GM21367 (cell line): ENCODE data around the gene ZFYVE19.

Experiments
- ATAC-seq: cut with Tn5 transposase; IDR thresholded peaks from one replicate; pipeline ENCODE4 v1.9.1; 2021; ENCODE audit not compliant: unreplicated experiment

Gene ZFYVE19, protein sequence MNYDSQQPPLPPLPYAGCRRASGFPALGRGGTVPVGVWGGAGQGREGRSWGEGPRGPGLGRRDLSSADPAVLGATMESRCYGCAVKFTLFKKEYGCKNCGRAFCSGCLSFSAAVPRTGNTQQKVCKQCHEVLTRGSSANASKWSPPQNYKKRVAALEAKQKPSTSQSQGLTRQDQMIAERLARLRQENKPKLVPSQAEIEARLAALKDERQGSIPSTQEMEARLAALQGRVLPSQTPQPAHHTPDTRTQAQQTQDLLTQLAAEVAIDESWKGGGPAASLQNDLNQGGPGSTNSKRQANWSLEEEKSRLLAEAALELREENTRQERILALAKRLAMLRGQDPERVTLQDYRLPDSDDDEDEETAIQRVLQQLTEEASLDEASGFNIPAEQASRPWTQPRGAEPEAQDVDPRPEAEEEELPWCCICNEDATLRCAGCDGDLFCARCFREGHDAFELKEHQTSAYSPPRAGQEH

DNA sequence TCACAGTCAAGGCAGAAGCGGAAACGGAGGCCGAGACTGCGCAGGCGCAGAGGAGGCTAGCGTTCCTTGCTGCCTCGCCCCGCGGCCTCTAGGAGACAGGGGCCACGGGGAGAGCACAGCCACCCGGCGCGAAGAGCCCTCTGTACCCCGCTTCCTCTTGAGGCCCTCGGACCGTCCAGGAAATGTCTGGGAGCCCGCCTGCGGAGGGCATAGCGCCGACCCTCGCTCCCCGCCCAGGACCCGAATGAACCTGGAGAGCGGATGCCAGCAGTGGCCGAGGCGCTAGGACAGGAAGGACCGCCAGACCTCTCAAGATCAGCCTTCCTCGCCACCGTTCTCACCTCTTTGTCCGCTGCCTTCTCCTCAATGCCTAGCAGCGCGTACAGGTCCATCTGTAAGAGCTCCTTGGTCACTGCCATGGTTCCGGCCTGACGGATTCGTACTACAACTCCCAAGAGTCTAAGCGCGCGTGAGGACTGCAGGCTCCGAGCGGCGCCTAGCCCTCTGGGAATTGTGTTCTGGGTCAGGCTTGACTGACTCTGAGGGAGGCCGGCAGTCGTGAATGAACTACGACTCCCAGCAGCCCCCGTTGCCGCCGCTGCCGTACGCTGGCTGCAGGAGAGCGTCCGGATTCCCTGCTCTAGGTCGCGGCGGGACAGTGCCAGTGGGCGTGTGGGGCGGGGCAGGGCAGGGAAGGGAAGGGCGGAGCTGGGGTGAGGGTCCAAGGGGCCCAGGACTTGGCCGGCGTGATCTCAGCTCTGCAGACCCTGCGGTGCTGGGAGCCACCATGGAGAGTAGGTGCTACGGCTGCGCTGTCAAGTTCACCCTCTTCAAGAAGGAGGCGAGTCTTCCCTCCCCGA is at the start of gene ZFYVE19, which contains the start of gene DNAJC17:
Gene ZFYVE19, plus strand, starts transcription at position 62 of the 860 bp plus-strand sequence. Its CDS starts 501 bp downstream, at position 563.
Gene DNAJC17, minus strand, starts transcription at position 446 of the 860 bp plus-strand sequence. Its CDS starts 27 bp downstream, at position 419.
- ATAC-seq: peak; percentile 83

DNA sequence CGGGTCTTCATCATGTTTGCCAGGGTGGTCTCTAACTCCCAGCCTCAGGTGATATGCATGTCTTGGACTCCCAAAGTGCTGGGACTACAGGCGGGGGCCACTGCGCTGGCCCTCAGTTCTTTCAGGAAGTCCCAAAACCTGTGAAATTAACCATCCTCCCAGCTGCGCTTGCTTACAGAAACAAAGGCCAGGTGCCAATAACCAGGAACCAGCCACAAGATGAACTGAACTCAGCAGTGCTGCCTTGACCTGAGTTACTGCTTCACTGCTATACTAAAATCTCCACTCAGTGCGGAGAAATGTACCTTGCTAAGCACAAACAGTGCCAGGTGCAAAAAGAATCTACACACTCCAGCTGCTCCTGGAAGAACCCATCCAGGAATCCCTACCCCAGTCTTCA is 46.9 kb upstream of the ZFYVE19 start:
- ATAC-seq: no peak

DNA sequence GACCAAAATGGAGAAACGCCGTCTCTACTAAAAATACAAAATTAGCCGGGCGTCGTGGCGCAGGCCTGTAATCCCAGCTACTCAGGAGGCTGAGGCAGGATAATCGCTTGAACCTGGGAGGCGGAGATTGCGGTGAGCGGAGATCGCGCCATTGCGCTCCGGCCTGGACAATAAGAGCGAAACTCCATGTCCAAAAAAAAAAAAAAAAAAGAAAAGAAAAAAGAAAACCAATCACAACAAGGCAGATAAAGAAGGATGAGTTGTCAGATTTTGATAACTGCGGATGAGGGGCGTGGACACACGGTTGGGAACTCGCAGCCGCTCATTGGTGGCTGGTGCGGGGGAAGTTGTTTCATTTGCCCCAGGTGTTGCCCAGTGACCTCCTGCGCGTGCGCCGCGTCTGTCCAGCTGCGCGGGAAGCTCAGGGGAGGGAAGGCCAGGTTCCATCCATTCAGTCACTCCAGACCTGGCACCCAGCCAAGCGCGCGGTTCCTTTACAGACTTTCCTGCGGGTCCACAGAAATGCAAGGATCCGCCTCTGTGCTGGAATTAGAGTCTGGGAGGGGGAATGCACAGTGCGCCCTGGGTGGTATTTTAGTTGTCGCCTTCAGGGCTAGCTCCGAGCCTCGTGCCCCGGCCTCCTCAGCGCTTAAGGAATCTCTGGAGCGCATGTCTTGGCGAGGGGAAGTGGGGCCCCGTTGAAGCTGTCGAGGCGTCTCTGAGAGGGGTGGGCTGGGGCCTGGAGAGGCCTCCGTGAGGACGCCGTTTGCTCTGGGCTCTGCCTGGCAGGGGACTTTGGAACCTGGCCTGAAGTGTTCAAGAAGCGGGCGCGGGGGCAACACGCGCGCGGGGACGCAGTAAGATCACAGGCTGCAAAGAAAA is 43.7 kb upstream of the ZFYVE19 start:
- ATAC-seq: no peak

DNA sequence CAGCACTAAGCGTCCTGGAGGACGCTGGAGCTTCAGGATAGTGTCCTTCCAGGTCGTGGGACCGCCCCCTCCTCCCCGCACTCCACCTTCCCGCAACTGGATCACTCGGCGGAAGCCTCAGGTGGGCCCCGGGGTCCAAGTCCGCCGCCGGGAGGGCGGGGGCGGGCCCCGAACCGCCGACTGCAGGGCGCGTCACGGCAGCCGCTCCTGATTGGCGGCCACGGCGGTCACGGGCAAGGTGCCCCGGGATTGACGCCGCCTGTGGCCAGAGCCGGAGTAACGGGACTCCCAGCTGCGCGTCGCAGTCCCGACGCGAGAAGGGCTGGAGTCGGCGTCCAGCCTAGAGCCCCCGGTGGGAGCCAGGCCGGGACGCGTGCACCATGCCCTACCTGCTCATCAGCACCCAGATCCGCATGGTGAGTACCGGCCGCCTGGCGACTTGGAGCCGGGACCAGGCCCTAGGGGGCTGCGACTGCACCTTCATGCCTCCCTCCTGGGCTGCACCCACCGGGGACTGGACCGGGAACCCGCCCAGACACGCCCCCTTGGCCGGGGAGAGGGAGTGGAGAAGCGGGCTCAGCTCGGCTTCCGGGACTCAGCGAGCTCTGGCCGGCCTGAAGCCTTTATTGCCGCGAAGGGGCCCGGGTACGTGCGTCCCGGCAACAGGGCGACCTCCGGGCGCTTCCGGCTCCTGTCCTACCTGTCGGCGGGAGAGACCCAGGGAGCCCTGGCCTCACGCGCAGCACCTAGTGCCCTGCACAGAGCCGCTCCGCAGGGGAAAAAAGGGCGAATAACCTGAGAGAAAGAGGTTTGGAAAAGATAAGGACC is 42.9 kb upstream of the ZFYVE19 start, which contains the start of gene GCHFR:
Gene GCHFR, plus strand, starts transcription at position 268 of the 828 bp plus-strand sequence. Its CDS starts 113 bp downstream, at position 381.
- peak; percentile 49 for ATAC-seq

DNA sequence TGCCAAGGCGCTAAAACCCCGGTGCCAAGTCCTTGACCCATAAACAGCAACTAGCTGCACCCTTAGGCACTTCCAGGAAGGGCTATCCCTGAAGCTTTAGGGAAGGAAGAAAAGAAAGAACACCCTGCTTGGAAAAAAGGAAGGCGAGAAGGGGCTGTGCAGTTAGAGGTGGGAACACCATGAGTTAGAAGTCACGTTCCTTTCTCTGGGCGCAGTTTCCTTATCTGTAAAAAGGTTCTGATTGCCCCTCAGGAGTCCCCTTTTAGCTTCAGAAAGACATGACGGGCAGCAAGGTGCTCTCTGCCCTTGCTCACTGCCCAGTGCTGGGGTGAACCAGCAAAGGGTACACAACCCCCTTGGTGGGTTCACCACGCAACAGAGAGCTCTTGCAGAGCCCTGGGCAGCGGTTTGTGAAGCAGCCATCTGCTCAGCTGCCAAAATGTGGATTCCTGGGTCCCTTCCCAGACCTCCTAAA is 42.2 kb upstream of the ZFYVE19 start:
- ATAC-seq: no peak

DNA sequence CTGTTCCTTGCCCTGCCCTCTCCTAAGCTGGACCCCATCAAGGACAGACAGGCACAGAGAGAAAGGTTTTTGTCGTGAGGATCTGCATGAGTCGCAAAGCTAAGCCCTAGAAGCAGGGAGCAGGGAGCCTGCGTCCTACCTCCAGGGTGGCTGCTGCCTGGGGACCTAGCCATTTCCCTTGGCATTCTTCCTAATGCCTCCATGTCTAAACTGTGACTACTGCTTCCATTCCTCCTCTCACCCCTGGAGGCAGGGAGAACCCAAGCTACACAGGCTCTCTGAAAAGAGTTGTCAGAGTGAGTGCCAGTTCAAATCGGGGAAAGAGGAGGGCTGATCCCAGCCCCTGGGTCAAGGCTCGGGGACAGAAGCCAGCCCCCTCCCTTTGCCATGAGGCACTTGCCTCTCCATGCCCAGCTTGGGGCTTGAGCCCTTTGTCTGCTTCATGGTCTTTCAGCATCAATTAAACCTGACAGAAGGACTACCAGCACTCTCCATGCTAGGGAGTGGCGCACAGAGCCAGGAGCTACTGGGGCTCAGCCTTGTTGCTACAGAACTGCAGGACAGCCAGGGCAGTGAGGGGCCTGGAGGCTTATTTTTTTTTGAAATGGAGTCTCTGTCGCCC is 40.6 kb upstream of the ZFYVE19 start:
- no peak for ATAC-seq

DNA sequence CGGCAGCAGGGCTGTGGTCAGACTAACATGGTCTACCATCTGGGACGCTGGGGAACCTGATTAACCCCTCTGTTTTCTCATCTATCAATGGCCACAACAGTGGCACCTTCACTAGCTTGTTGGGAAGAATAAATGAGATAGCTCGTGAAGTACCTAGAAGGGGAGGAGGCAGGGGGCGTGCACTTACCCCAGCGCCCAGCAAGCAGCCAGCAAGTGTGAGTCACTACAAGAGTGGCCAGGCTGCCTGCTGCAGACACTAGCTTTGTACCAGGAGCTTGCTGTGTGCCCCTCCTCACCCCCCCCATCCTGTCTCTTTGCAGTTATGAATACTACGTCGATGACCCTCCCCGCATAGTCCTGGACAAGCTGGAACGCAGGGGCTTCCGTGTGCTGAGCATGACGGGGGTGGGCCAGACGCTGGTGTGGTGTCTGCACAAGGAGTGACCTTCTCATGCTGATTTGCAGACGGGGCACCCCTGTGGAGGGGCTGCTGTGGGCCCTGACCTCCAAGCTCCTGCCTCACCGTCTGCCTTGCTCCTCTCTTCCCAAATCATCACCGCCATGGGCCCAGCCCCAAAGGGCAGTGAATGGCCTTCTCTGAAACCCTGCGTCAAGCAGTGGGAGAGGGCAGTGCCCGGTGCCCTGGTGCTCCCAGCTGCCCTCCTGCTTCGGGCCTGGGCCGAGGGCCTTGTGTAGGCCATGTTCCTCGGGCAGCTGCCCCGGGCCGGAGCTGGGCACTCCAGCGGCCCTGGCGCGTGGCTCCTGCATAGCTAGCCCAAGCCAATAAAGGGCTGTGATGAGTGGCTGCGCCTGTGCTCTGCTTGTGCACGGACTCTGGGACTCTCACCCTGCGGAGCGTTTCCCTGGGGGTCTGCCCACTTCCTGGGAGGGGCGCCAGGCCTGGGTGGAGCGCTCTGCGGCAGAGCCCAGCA is 39.7 kb upstream of the ZFYVE19 start:
- ATAC-seq: no peak

DNA sequence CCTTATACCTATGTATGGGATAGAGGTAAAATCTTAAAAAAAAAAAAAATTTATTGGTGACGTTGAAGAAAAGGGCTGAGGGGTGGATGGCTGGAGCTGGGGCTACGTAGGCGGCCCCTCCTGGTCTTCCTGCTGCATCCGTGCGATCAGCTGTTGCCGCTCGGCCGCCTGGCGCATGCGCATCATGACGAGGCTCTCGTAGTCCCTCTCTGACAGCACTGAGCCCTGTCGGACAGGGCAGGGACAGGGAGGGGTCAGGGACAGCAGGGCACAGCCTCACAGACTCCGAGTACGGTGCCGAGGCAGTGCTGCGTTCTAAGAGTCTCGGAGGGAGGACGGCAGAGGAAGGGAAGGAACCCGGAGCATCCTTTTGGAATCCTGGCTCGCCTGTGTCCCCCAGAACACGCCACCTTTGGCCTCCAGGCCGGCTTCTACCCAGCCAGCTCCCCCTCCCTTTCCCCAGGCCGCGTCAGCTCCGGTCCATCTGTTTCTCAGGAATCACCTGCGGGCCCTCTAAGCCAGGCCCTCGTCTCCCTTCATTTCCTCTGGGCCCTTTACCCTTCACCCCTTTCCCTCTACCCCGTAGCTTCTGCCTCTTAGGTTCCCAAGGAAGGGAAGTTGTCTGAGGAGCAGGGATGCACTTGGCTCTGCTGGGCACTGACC is 38.9 kb upstream of the ZFYVE19 start:
- no peak for ATAC-seq

DNA sequence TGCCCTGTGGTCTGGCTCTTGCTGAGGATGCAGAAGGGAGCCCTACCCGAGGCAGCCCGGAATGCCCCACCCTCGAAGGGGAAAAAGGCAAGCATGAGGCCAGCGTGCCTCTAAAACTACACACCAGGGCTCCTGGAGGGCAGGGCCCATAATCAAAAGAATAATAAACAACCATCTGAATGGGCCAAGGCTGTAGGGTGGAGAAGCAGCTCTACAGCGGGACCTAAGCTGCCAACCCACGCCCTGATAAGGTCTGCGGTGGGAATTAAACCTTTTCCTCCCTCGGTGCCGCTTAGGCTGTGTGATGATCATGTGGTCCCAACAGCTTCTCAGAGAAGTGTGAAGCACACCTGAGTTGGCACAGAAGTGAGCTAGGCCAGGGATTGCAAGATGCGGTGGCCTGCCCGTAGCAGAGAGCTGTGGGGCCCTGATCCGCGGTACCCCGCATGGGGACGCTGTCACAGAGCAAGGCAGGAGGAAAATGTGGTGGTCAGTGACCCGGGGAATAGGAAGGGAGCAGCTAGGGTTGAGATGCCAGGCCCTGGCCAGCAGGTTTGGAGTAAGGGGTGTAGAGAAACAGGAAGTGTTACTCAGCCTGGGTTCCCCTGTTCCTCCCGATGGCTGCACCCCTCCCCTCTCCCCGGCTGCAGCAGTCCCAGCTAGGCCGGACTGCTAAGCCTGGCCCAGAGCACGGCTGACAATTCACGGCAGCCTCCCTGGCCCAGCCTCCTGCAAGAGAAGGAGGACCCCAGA is 38.2 kb upstream of the ZFYVE19 start:
- ATAC-seq: peak; percentile 11

DNA sequence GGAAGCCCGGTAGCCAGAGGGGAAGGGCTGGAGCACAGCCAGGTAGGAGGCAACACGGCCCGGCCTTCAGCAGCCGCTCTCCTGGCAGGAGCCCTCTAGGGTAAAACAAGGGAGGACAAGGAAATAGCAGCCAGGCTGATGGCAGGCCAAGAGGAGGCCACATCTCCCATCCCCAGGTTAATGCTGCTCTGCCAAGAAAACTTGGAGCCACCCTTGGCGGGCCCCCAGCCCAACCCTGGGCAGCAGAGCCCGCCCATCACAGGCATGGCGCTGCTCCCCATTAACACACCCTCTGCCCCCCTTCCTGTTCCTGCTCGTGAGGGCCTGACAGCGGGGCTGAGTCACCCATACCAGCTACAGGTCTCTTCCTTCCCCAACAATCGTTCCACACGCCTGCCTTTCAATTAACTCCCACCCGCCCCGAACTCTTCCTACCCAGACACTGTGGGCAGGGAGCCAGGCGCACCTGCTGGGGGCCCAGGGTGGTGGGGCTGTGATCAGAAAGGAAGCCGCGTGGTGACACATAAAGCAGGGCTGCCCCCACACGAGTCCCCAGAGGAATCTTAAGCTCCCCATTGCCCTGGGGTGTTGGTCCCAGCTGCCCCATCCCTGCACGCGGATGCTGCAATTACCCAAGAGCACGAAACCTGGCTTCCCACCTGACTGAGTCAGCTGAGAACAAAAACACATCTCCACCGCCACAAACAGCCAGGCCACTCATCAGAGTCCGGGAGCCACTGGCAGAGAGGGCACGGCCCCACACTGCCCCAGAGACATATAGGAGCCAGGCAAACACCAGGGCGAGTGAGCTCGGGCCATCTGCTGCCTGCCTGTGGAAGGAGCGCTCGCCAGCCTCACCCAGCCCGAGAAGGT is 37.4 kb upstream of the ZFYVE19 start, which contains the start of gene C15orf62:
Gene C15orf62, plus strand, starts transcription at position 707 of the 873 bp plus-strand sequence. CDS start 516 bp downstream, outside the sequence.
- ATAC-seq: peak; percentile 37

DNA sequence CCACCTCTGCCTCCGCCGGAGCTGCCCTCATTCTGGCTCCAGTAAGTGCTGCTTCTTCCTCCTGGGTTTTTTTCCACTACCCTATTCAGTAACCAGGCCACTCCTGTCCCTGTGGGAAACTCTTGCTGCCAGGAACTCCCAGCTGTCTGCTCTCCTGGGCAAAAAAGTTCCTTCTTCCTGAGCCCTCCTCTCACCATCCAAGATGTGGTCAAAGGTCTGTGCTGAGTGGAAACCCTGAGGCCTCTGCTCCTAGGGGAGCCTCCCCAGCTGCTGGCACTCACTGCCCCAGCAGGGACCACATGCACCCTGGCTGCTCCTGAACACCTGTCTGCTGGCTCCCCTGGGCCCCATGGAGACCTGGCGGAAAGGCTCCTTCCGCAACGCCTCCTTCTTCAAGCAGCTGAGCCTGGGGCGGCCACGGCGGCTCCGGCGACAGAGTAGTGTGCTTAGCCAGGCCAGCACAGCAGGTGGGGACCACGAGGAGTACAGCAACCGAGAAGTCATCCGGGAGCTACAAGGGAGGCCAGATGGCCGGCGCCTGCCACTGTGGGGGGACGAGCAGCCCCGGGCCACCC is 36.7 kb upstream of the ZFYVE19 start:
- no peak for ATAC-seq

DNA sequence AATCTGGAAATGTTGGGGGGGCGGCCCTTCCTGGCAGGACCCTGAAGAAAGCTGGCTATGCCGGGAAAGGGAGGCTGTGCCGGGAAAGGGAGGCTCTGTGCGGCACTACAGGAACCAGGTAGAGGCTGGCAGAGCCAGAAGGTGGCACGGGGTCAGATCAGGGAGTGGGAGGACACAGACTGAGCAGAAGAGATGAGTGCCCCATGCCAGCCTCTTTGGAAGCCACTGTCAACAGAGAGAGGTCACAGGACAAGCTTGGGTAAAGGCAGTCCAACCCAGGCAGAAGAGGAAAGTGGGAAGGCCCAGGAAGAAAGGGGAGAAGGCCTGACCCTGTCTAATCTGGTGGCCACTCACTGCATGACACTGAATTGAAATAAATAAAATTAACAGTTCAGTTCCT is 35.6 kb upstream of the ZFYVE19 start:
- no peak for ATAC-seq

DNA sequence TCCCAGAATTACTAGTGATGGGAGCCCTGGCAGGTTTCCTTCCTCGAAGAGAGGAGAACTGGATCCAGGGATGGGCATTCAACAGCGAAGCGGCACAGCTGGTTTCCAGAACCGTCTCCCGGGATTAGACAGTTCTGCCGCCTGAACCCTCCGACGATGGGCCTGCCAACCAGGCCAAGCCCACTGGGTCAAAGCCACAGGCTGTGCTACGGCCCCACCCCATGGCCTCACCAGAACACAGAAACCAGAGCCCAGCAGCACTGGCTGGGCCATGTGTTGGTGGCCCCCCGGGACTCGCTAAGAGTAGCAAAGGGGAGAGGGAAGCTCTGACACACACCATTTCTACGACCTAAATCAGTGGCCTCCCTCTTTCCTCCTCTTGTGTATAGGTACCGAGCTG is 34.9 kb upstream of the ZFYVE19 start:
- ATAC-seq: no peak

DNA sequence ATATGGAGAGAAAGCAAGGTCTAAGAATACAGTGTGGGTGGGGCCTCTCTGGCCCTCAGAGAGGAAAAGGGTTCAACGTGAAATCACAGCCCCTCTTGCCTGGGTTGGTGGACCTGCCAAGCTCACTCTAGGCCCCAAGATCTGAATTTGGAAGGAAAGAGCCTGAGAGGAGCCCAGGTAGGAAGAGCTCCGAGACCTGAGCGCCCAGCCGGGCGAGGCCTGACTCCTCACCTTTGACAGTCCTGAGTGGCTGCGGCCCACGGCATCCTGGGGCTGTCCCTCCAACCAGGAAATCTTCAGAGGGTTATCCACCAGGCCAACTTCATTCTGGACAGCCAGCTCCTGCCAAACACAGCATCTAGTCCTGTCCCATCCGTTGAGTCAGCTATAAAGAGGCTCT is 33.4 kb upstream of the ZFYVE19 start:
- ATAC-seq: no peak

DNA sequence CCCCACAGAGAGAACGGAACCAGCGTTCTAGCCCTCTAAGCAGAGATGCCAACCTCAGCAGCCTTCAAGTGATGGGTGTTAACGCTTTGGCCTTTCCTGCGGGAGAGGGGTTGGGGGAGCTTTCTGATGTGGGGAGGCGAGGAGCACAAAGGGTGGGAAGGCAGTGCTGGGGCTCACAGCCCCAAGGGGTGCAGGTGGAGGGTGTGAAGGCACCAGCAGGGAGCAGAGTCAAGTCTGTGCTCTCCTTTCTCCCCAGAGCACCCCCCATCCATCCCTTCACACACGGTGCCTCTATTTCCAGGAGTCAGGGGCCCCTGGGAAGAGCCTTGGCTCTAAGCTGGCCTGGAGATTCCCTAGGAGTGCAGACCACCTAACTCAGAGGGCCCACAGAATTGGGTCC is 33.0 kb upstream of the ZFYVE19 start:
- ATAC-seq: no peak
